ENCODE measurements around the gene CCDC40. TPM values are rescaled to one million over a fixed set of nuclear protein-coding genes. Genes with fewer than 3 reads are reported as not detected.

The CCDC40 gene
- total and polyA plus RNA-seq, 2 of the 13 experiments (the other 11 are each of a cell fraction or from before 2014, with no cell fraction given), result 4.1 to 5.5 TPM

GRCh38 chr17:80130992-80131391 lies 94.5 kb downstream of the CCDC40 start:
- POLR2A ChIA-PET, result interaction anchor here (0.6 to 2.9 kb wide), 2 partner anchors 29 to 388 kb away, joined by 3 to 8 read pairs; partner anchors contain the start of gene GAA
- 18% methylated on average over 3 of the region's 3 CpGs for WGBS (ENCODE audit: low lambda C conversion rate)
- DNase-seq (ENCODE audit: low spot score) (peak; percentile 59), ATAC-seq (peak; percentile 61), FAIRE-seq (peak; percentile 63)
- CTCF ChIA-PET (ENCODE audit: low intra/inter-chr PET ratio, low total read pairs), result no interaction called here
- Histone ChIP-seq H3K9me3 (ENCODE audit: low read length) (no peaks in the 10 kb centered on the region), H3K4me2 (ENCODE audit: low read depth, low read length) (peak overlapping the region; percentile 33), H3K9ac (ENCODE audit: insufficient read depth, low read depth, low read length) (no peak overlapping the region), H3K27ac (ENCODE audit: extremely low read length, insufficient read depth, low read length) (no peak overlapping the region), H3K79me2 (ENCODE audit: insufficient read depth, low read length) (no peaks in the 10 kb centered on the region), H3K4me1 (ENCODE audit: insufficient read depth, low read length) (peaks cover 24% of the 10 kb centered on the region), H3K27me3 (ENCODE audit: control insufficient read depth in 1 of 2, insufficient read depth in 2 of 2, low read length in 2 of 2) (no peaks in the 10 kb centered on the region; a peak in 1 of 5 replicates), H2AFZ (ENCODE audit: low read length) (no peak overlapping the region), H4K20me1 (ENCODE audit: insufficient read depth, low read length) (no peaks in the 10 kb centered on the region), H3K4me3 (replicated peaks in 1 of 3; ENCODE audit: insufficient read depth in 1 of 3, low read depth in 2 of 3, low read length in 3 of 3) (no peak overlapping the region), H3K36me3 (replicated peaks in 1 of 2; ENCODE audit: control insufficient read depth in 1 of 2, insufficient read depth in 2 of 2, low read length in 2 of 2) (peaks cover 16 to 29% of the 10 kb centered on the region in 2 experiments; a peak in 4 of 5 replicates)
- BruUV-seq (replicated peaks), result no TSS peak
- in situ Hi-C loops (cut with HindIII; ENCODE audit: extremely low pct_ligation_motif_present, low pct_unique_long_range_greater_than_20kb), result no loop called here
- intact Hi-C loops (cut with micrococcal nuclease; ENCODE audit: unreplicated experiment), result no loop called here
- peak; percentile 96 for TF ChIP-seq ZBTB34 (CRISPR knock-in tag; IDR thresholded peaks at IDR 0.05)
- peak; percentile 69; the same call in 1 of the 2 replicates for TF ChIP-seq ZNF362 (CRISPR knock-in tag; IDR thresholded peaks at IDR 0.05; ENCODE audit: borderline replicate concordance)
- TF ChIP-seq ZNF709 (CRISPR knock-in tag; IDR thresholded peaks at IDR 0.05), result no peak
- 0 out of 2 replicates have a peak, but pooled peaks have one; percentile 21 for TF ChIP-seq TCF7 (IDR thresholded peaks at IDR 0.05; ENCODE audit: low read depth)
- TF ChIP-seq ZBTB37 (CRISPR knock-in tag; IDR thresholded peaks at IDR 0.05), result peak; percentile 92
- TF ChIP-seq PAX8 (CRISPR knock-in tag; IDR thresholded peaks at IDR 0.05; ENCODE audit: borderline replicate concordance), result no peak
- TF ChIP-seq SOX13 (IDR thresholded peaks at IDR 0.05), result no peak
- TF ChIP-seq SOX13 (CRISPR knock-in tag; conservative IDR thresholded peaks at IDR 0.05 in 1 of 2, IDR thresholded peaks at IDR 0.05 in 1 of 2), result peak in 1 of 2 experiments; percentile 55; a peak in 1 of 4 replicates
- TF ChIP-seq SOX6 (IDR thresholded peaks at IDR 0.05), result no peak
- TF ChIP-seq SOX6 (CRISPR knock-in tag; IDR thresholded peaks at IDR 0.05), result peak; percentile 46; the same call in 1 of the 2 replicates
- TF ChIP-seq ZNF18 (CRISPR knock-in tag; IDR thresholded peaks at IDR 0.05; ENCODE audit: insufficient replicate concordance), result no peak
- TF ChIP-seq NR2F1 (CRISPR knock-in tag; IDR thresholded peaks at IDR 0.05), result 0 out of 4 replicates have a peak, but pooled peaks of 1 of the 2 experiments have one; percentile 22
- 0 out of 2 replicates have a peak, but pooled peaks have one; percentile 25 for TF ChIP-seq SALL1 (CRISPR knock-in tag; IDR thresholded peaks at IDR 0.05)
- 0 out of 2 replicates have a peak, but pooled peaks have one; percentile 32 for TF ChIP-seq SMYD3 (CRISPR knock-in tag; IDR thresholded peaks at IDR 0.05)
- TF ChIP-seq RNF219 (CRISPR knock-in tag; IDR thresholded peaks at IDR 0.05), result no peak
